GM12878 (cell line): ENCODE results near the gene MLIP. TPM values are rescaled to one million over a fixed set of nuclear protein-coding genes. Genes with fewer than 3 reads are reported as not detected.

Experiments
- ATAC-seq: fragments of 200-7000 bp; cut with Tn5 transposase; 3 replicates; pipeline ENCODE4 v1.9.1; 2020; ENCODE audit warnings: mild to moderate bottlenecking, moderate library complexity
- BruUV-seq: library from RNA; stranded (reverse); fragments of 400-500 nt; replicated peaks from 2 replicates; lab custom pipeline; 2021; lab: Mats Ljungman, UMichigan
- CTCF ChIA-PET: fragments of 300-600 bp; sonication (Branson Sonifier 250); formaldehyde crosslinking; extraction: SDS; loops from one replicate; lab custom pipeline; 2021; ENCODE audit warnings: inconsistent platforms; lab: Yijun Ruan, JAX
- POLR2A ChIA-PET: fragments of 350-600 bp; formaldehyde crosslinking; extraction: SDS; loops from one replicate; lab custom pipeline; 2021; ENCODE audit warnings: inconsistent platforms; lab: Charles Lee
- RAD21 ChIA-PET: fragments of 300-600 bp; sonication (Branson Sonifier 250); formaldehyde crosslinking; loops from one replicate; lab custom pipeline; 2023; ENCODE audit warnings: antibody characterized with exemption; ENCODE audit not compliant: unreplicated experiment; lab: Charles Lee
- SMC1A ChIA-PET: fragments of 300-600 bp; sonication (Branson Sonifier 250); formaldehyde crosslinking; loops from one replicate; lab custom pipeline; 2023; ENCODE audit not compliant: unreplicated experiment, uncharacterized antibody; lab: Charles Lee
- DNase-seq: peaks from one replicate; pipeline ENCODE4 v3.0.0-alpha.2; 2011; ENCODE audit warnings: low read depth, low spot score
- FAIRE-seq: peaks from 3 replicates; lab custom pipeline; 2011; peaks lifted over from hg19 to GRCh38; lab: Jason Lieb, UNC
- H2AFZ ChIP-seq: 2 replicates; pipeline ENCODE4 v1.6.0; 2011; ENCODE audit warnings: low read depth, low read length, control low read depth; ENCODE audit not compliant: control insufficient read depth
- H3K27ac ChIP-seq: 2 replicates; pipeline ENCODE4 v1.5.1; 2011; ENCODE audit warnings: control low read depth; ENCODE audit not compliant: control insufficient read depth, insufficient read depth
- H3K27me3 ChIP-seq, 2 experiments: replicated peaks in 1 of 2; 2 replicates each; pipeline versions ENCODE4 v1.6.0 to v1.6.1; 2011; ENCODE audit warnings: low read length in 1 of 2; ENCODE audit not compliant: control insufficient read depth in 2 of 2, insufficient read depth in 2 of 2
- H3K36me3 ChIP-seq, 2 experiments: 2 replicates each; pipeline ENCODE4 v1.5.1; 2011; ENCODE audit warnings: low read length in 1 of 2; ENCODE audit not compliant: control insufficient read depth in 2 of 2, insufficient read depth in 2 of 2
- H3K4me1 ChIP-seq: 2 replicates; pipeline ENCODE4 v1.6.1; 2011; ENCODE audit warnings: mild to moderate bottlenecking, low read length, moderate library complexity, mixed read lengths; ENCODE audit not compliant: control insufficient read depth, insufficient read depth
- H3K4me2 ChIP-seq: 2 replicates; pipeline ENCODE4 v1.6.0; 2011; ENCODE audit warnings: control low read depth; ENCODE audit not compliant: control insufficient read depth, insufficient read depth
- H3K4me3 ChIP-seq: fragments of 200-600 bp; sonication (generic); 2 replicates; pipeline ENCODE4 v1.5.1; 2016
- H3K79me2 ChIP-seq: 2 replicates; pipeline ENCODE4 v1.6.0; 2011; ENCODE audit warnings: low read length; ENCODE audit not compliant: control insufficient read depth, insufficient read depth
- H3K9ac ChIP-seq: 2 replicates; pipeline ENCODE4 v1.8.0; 2011; ENCODE audit warnings: low read length, control low read depth, mixed read lengths; ENCODE audit not compliant: control insufficient read depth, insufficient read depth
- H3K9me3 ChIP-seq: replicated peaks from 3 replicates; pipeline ENCODE4 v1.5.1; 2011; ENCODE audit warnings: mild to moderate bottlenecking, low read length; ENCODE audit not compliant: control insufficient read depth, insufficient read depth
- H4K20me1 ChIP-seq: 2 replicates; pipeline ENCODE4 v1.6.0; 2011; ENCODE audit not compliant: control insufficient read depth, insufficient read depth
- BCL11A ChIP-seq: IDR thresholded peaks from 2 replicates; pipeline ENCODE4 v1.6.1; 2011; ENCODE audit warnings: low read depth, low read length
- BCL3 ChIP-seq: IDR thresholded peaks from 2 replicates; pipeline ENCODE4 v1.6.1; 2011; ENCODE audit warnings: borderline replicate concordance, low read depth, mild to moderate bottlenecking, moderate library complexity, low read length; ENCODE audit not compliant: insufficient read depth, poor library complexity, severe bottlenecking
- CTCF ChIP-seq, 3 experiments: IDR thresholded peaks in 2 of 3; conservative IDR thresholded peaks in 1 of 3; 2 replicates each; pipeline ENCODE4 v1.5.1; 2011; ENCODE audit warnings: low read depth in 3 of 3, low read length in 3 of 3, mild to moderate bottlenecking in 3 of 3, control low read depth in 2 of 3, moderate library complexity in 2 of 3, inconsistent platforms in 1 of 3, mixed read lengths in 1 of 3; ENCODE audit not compliant: control insufficient read depth in 2 of 3, insufficient read depth in 1 of 3; ENCODE audit errors: extremely low read depth in 1 of 3
- E2F8 ChIP-seq: fragments of 450-650 bp; IDR thresholded peaks from 2 replicates; pipeline ENCODE4 v1.6.1; 2018; ENCODE audit warnings: mild to moderate bottlenecking, low read depth, moderate library complexity; ENCODE audit not compliant: partially characterized antibody
- ESRRA ChIP-seq: IDR thresholded peaks from 2 replicates; pipeline ENCODE4 v1.6.1; 2012; ENCODE audit warnings: mild to moderate bottlenecking, low read length, improper control_type of control experiment
- HDGF ChIP-seq: fragments of 450-650 bp; IDR thresholded peaks from 2 replicates; pipeline ENCODE4 v1.6.1; 2016; ENCODE audit warnings: antibody characterized with exemption
- PML ChIP-seq: IDR thresholded peaks from 2 replicates; pipeline ENCODE4 v1.6.1; 2012; ENCODE audit warnings: low read length, inconsistent platforms
- RELB ChIP-seq: fragments of 450-650 bp; IDR thresholded peaks from 2 replicates; pipeline ENCODE4 v1.6.1; 2017; ENCODE audit warnings: low read depth, mild to moderate bottlenecking, moderate library complexity
- SKIL ChIP-seq: fragments of 450-650 bp; IDR thresholded peaks from 2 replicates; pipeline ENCODE4 v1.6.1; 2017; ENCODE audit warnings: mild to moderate bottlenecking, low read depth, inconsistent platforms; ENCODE audit not compliant: poor library complexity, severe bottlenecking
- SMAD1 ChIP-seq: fragments of 450-650 bp; IDR thresholded peaks from 2 replicates; pipeline ENCODE4 v1.6.1; 2018; ENCODE audit warnings: mild to moderate bottlenecking, low read depth; ENCODE audit not compliant: partially characterized antibody
- SMC3 ChIP-seq: IDR thresholded peaks from 2 replicates; pipeline ENCODE4 v1.6.1; 2011; ENCODE audit warnings: low read length, improper control_type of control experiment, borderline replicate concordance
- STAT3 ChIP-seq: IDR thresholded peaks from 2 replicates; pipeline ENCODE4 v1.6.1; 2011; ENCODE audit warnings: low read depth, low read length, improper control_type of control experiment
- ZNF622 ChIP-seq: fragments of 450-650 bp; IDR thresholded peaks from 2 replicates; pipeline ENCODE4 v1.6.1; 2017; ENCODE audit warnings: mild to moderate bottlenecking, inconsistent platforms
- WGBS: methylation state at CpG from one replicate; pipeline ENCODE4 v1.1.6; 2016; ENCODE audit warnings: low lambda C conversion rate; ENCODE audit not compliant: insufficient replicate concordance, insufficient coverage; ENCODE audit errors: missing lambda C conversion rate; 5-methylcytosine and 5-hydroxymethylcytosine counted together
- in situ Hi-C: fragments of 300-500 bp; cut with MboI; formaldehyde crosslinking; loops from 9 replicates; pipeline ENCODE4 v1.14.3; 2018; ENCODE audit warnings: mixed read lengths
- intact Hi-C: fragments of 100-400 bp; cut with micrococcal nuclease; formaldehyde crosslinking; loops from one replicate; pipeline ENCODE4 v1.14.2; 2022; ENCODE audit not compliant: unreplicated experiment
- polyA plus RNA-seq, 11 experiments: library from polyadenylated mRNA; depleted of rRNA in 4 of 11; unstranded in 6 of 11; stranded (reverse) in 5 of 11; fragments of >200 nt; fragmentation: Nextera tagmentation in 4 of 11; fragmentation: Illumina TruSeq in 1 of 11; extraction: Ambion mirVana in 4 of 11; extraction: Trizol in 1 of 11; gene quantifications; 1 replicate in 1 of 11; 2 replicates in 10 of 11; pipeline versions ENCODE4 v1.2.1 to v1.2.3, GENCODE V29; 2011 to 2016; ENCODE audit warnings: inconsistent platforms in 2 of 11, missing spikeins in 2 of 11, low read depth in 1 of 11
- total RNA-seq, 4 experiments: library from RNA; depleted of rRNA in 3 of 4; stranded (reverse); fragments of >200 nt in 3 of 4; fragmentation: Illumina TruSeq in 1 of 4; extraction: Trizol in 1 of 4; gene quantifications; 2 replicates each; pipeline versions ENCODE4 v1.2.1 to v1.2.3, GENCODE V29; 2013 to 2021

Gene MLIP
- total and polyA plus RNA-seq, 10 of the 15 experiments (the other 5 are each of a cell fraction or from before 2014, with no cell fraction given) = not detected

GRCh38 chr6:54138795-54139194 is 27.6 kb downstream of the MLIP start:
- DNase-seq (no peak), ATAC-seq (no peak), FAIRE-seq (no peak)
- H3K27ac ChIP-seq = no peak overlapping the region
- no peak overlapping the region for H2AFZ ChIP-seq
- no peaks in the 10 kb centered on the region for H3K27me3 ChIP-seq
- no peak overlapping the region for H3K4me3 ChIP-seq
- no peaks in the 10 kb centered on the region for H3K9me3 ChIP-seq
- intact Hi-C loops (no loop called here), in situ Hi-C loops (no loop called here)
- H4K20me1 ChIP-seq = no peaks in the 10 kb centered on the region
- no peak overlapping the region for H3K4me2 ChIP-seq
- H3K4me1 ChIP-seq = no peaks in the 10 kb centered on the region
- no peak overlapping the region for H3K9ac ChIP-seq
- H3K36me3 ChIP-seq = no peaks in the 10 kb centered on the region
- ChIA-PET SMC1A (interaction anchor here (0.9 kb wide), 1 partner anchor 118 kb away, joined by 3 read pairs; no protein-coding TSS in a partner anchor), RAD21 (no interaction called here), POLR2A (no interaction called here), CTCF (no interaction called here)
- BruUV-seq = no TSS peak
- 0% methylated on average over 1 of the region's 1 CpG for WGBS
- no peaks in the 10 kb centered on the region for H3K79me2 ChIP-seq
- TF ChIP-seq BCL3 (no peak), ZNF622 (no peak), STAT3 (no peak), ESRRA (no peak), CTCF (IDR thresholded peaks at IDR 0.05 in 2 of 3, conservative IDR thresholded peaks at IDR 0.05 in 1 of 3; ENCODE audit: control insufficient read depth in 2 of 3, extremely low read depth in 1 of 3, insufficient read depth in 1 of 3, low read depth in 3 of 3, low read length in 3 of 3) (no peak), SMC3 (no peak), SMAD1 (no peak), E2F8 (no peak), BCL11A (no peak), HDGF (no peak), SKIL (no peak), PML (no peak), RELB (no peak)
